HG03103 (cell line): ENCODE data around the gene MINDY1.

Experiments used
- ATAC-seq: cut with Tn5 transposase; IDR thresholded peaks from one replicate; pipeline ENCODE4 v1.9.1; 2021; ENCODE audit warnings: low read depth; ENCODE audit not compliant: unreplicated experiment

The MINDY1 gene

GRCh38 chr1:151006327-151007052 is at the start of gene MINDY1:
MINDY1 (minus strand) TSS chr1:151006902; CDS start chr1:151002617, 4,285 bp downstream.
- ATAC-seq, result no peak

- no peak for ATAC-seq
Measured at GRCh38 chr1:151056149-151056548, 49.4 kb upstream of the MINDY1 start.

- no peak for ATAC-seq
Measured at GRCh38 chr1:151055581-151055980, 48.9 kb upstream of the MINDY1 start.

GRCh38 chr1:151054971-151055547 is 48.4 kb upstream of the MINDY1 start:
- ATAC-seq, result no peak

- no peak for ATAC-seq
Measured at GRCh38 chr1:151051356-151052009, 44.8 kb upstream of the MINDY1 start.

- no peak for ATAC-seq
Measured at GRCh38 chr1:151050051-151050688, 43.5 kb upstream of the MINDY1 start.

- no peak for ATAC-seq
Measured at GRCh38 chr1:151049458-151049857, 42.8 kb upstream of the MINDY1 start.

- ATAC-seq, result no peak
Measured at GRCh38 chr1:151048645-151049032, 41.9 kb upstream of the MINDY1 start.

GRCh38 chr1:151047925-151048644 is 41.4 kb upstream of the MINDY1 start:
- no peak for ATAC-seq

GRCh38 chr1:151047591-151047924 is 40.9 kb upstream of the MINDY1 start, which contains the start of gene C1orf56:
C1orf56 (plus strand) TSS chr1:151047751; CDS start chr1:151047848, 97 bp downstream.
- no peak for ATAC-seq

- no peak for ATAC-seq
Measured at GRCh38 chr1:151043163-151043562, 36.5 kb upstream of the MINDY1 start.

GRCh38 chr1:151039521-151039920 is 32.8 kb upstream of the MINDY1 start:
- ATAC-seq, result no peak

GRCh38 chr1:151037032-151037431 is 30.3 kb upstream of the MINDY1 start:
- no peak for ATAC-seq

GRCh38 chr1:151036356-151036755 is 29.7 kb upstream of the MINDY1 start, which contains the start of gene BNIPL:
BNIPL (plus strand) TSS chr1:151036586; CDS start chr1:151036726, 140 bp downstream.
- ATAC-seq, result no peak

GRCh38 chr1:151035167-151035566 is 28.5 kb upstream of the MINDY1 start:
- ATAC-seq, result no peak

GRCh38 chr1:151032164-151032563 is 25.5 kb upstream of the MINDY1 start:
- no peak for ATAC-seq

GRCh38 chr1:151026460-151026859 is 19.8 kb upstream of the MINDY1 start:
- no peak for ATAC-seq

GRCh38 chr1:151024540-151025146 is 17.9 kb upstream of the MINDY1 start:
- ATAC-seq, result no peak

GRCh38 chr1:151013518-151013917 is 6.8 kb upstream of the MINDY1 start:
- no peak for ATAC-seq
